ENCODE measurements around the gene SUGCT. TPM values are rescaled to one million over a fixed set of nuclear protein-coding genes. Genes with fewer than 3 reads are reported as not detected.

SUGCT gene
- total and polyA plus RNA-seq, 2 of the 8 experiments (the other 6 are each of a cell fraction or from before 2014, with no cell fraction given), result 2.8 to 5.4 TPM

- Histone ChIP-seq H3K9me3 (ENCODE audit: insufficient read depth in 2 of 2, low read depth in 1 of 2, low read length in 1 of 2) (no peaks in the 10 kb centered on the region), H3K56ac (replicated peaks; ENCODE audit: insufficient read length, low read depth, low read length) (no peak overlapping the region), H3K27me3 (replicated peaks in 1 of 4; ENCODE audit: control insufficient read depth in 3 of 4, extremely low read depth in 1 of 4, insufficient read depth in 3 of 4, low read length in 3 of 4) (no peaks in the 10 kb centered on the region), H3K18ac (ENCODE audit: extremely low read depth, low read length) (no peak overlapping the region), H2BK15ac (ENCODE audit: low read length) (no peak overlapping the region), H3K9ac (replicated peaks in 1 of 4; ENCODE audit: extremely low read depth in 1 of 4, low read depth in 3 of 4, low read length in 3 of 4) (no peak overlapping the region), H2BK120ac (replicated peaks; ENCODE audit: low read depth, low read length) (no peak overlapping the region), H4K20me1 (replicated peaks in 1 of 2; ENCODE audit: control insufficient read depth in 1 of 2, insufficient read depth in 2 of 2, low read length in 2 of 2) (no peaks in the 10 kb centered on the region), H3K23me2 (ENCODE audit: low read depth, low read length) (no peaks in the 10 kb centered on the region), H3K4me1 (replicated peaks in 1 of 4; ENCODE audit: control insufficient read depth in 3 of 4, insufficient read depth in 4 of 4, low read length in 3 of 4) (no peaks in the 10 kb centered on the region), H3K23ac (ENCODE audit: insufficient read length) (no peak overlapping the region), H2AFZ (ENCODE audit: low read length) (no peak overlapping the region), H3K14ac (ENCODE audit: insufficient read length) (no peak overlapping the region), H3K79me1 (ENCODE audit: low read depth, low read length) (no peaks in the 10 kb centered on the region), H2BK12ac (ENCODE audit: low read depth, low read length) (no peak overlapping the region), H3K4me2 (ENCODE audit: insufficient read depth in 1 of 2, low read depth in 2 of 2, low read length in 2 of 2) (no peak overlapping the region), H4K8ac (ENCODE audit: extremely low read depth, insufficient read depth, low read length) (no peak overlapping the region), H2AK5ac (ENCODE audit: low read depth, low read length) (no peak overlapping the region), H3K36me3 (ENCODE audit: control insufficient read depth in 2 of 4, insufficient read depth in 4 of 4, low read length in 3 of 4) (no peaks in the 10 kb centered on the region), H3K27ac (ENCODE audit: low read depth, low read length) (no peak overlapping the region), H4K5ac (ENCODE audit: insufficient read length, low read depth, low read length) (no peak overlapping the region), H3K79me2 (ENCODE audit: control insufficient read depth in 1 of 2, insufficient read depth in 2 of 2, low read length in 2 of 2) (no peaks in the 10 kb centered on the region), H4K91ac (replicated peaks; ENCODE audit: insufficient read length, low read length) (no peak overlapping the region), H2BK5ac (ENCODE audit: low read depth, low read length) (no peak overlapping the region), H3K4ac (replicated peaks; ENCODE audit: insufficient read length, low read depth, low read length) (no peak overlapping the region), H2BK20ac (ENCODE audit: low read length) (no peak overlapping the region), H3K4me3 (ENCODE audit: extremely low read depth in 1 of 4, insufficient read depth in 2 of 4, low read depth in 3 of 4, low read length in 4 of 4) (no peak overlapping the region)
- FAIRE-seq, result no peak
- no peak for DNase-seq (ENCODE audit: low read depth in 1 of 2, low spot score in 2 of 2)
- TF ChIP-seq RFX5 (IDR thresholded peaks at IDR 0.05; ENCODE audit: borderline replicate concordance, low read depth, low read length) (no peak), RXRA (IDR thresholded peaks at IDR 0.05; ENCODE audit: insufficient read depth, low read depth, low read length) (no peak), TEAD4 (IDR thresholded peaks at IDR 0.05; ENCODE audit: low read depth, low read length) (no peak), BACH1 (IDR thresholded peaks at IDR 0.05; ENCODE audit: low read length) (no peak), KDM1A (IDR thresholded peaks at IDR 0.05; ENCODE audit: borderline replicate concordance, low read length) (no peak)
- TF ChIP-seq, protein P1, sequence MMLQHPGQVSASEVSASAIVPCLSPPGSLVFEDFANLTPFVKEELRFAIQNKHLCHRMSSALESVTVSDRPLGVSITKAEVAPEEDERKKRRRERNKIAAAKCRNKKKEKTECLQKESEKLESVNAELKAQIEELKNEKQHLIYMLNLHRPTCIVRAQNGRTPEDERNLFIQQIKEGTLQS (IDR thresholded peaks at IDR 0.05; ENCODE audit: insufficient read depth, low read depth, low read length), result no peak
- TF ChIP-seq, protein P2, sequence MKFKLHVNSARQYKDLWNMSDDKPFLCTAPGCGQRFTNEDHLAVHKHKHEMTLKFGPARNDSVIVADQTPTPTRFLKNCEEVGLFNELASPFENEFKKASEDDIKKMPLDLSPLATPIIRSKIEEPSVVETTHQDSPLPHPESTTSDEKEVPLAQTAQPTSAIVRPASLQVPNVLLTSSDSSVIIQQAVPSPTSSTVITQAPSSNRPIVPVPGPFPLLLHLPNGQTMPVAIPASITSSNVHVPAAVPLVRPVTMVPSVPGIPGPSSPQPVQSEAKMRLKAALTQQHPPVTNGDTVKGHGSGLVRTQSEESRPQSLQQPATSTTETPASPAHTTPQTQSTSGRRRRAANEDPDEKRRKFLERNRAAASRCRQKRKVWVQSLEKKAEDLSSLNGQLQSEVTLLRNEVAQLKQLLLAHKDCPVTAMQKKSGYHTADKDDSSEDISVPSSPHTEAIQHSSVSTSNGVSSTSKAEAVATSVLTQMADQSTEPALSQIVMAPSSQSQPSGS (IDR thresholded peaks at IDR 0.05; ENCODE audit: low read length), result no peak
- CTCF ChIA-PET (ENCODE audit: partially characterized antibody), result interaction anchor here (0.6 to 3.1 kb wide), 5 partner anchors 11 to 61 kb away, joined by 3 to 28 read pairs (median 10); no protein-coding TSS in a partner anchor
- POLR2A ChIA-PET (ENCODE audit: partially characterized antibody), result no interaction called here
Measured at GRCh38 chr7:40682696-40683095, 547.9 kb downstream of the SUGCT start.
